ENCODE data around the gene EIF2B4. TPM values are rescaled to one million over a fixed set of nuclear protein-coding genes. Genes with fewer than 3 reads are reported as not detected.

Gene EIF2B4
- total RNA-seq, 1 experiment from 2014 or later, result 67.2 TPM

GRCh38 chr2:27376151-27376865 is 6.2 kb upstream of the EIF2B4 start:
- Histone ChIP-seq H3K23me2 (ENCODE audit: insufficient read length, low read depth, low read length, poor library complexity, severe bottlenecking) (peaks cover 14% of the 10 kb centered on the region), H3T11ph (ENCODE audit: low read length) (no peak overlapping the region), H3K9ac (ENCODE audit: extremely low read depth, insufficient read length, low read length) (no peak overlapping the region), H3K79me1 (ENCODE audit: insufficient read depth, low read depth, low read length, poor library complexity, severe bottlenecking) (peaks cover 3% of the 10 kb centered on the region), H3K18ac (ENCODE audit: insufficient read length, low read depth, low read length) (no peak overlapping the region), H2BK12ac (ENCODE audit: insufficient read length, low read depth, low read length) (no peak overlapping the region), H4K20me1 (ENCODE audit: control insufficient read depth, insufficient read depth, insufficient read length) (no peaks in the 10 kb centered on the region), H4K5ac (ENCODE audit: insufficient read length, low read depth, low read length) (no peak overlapping the region), H2BK15ac (ENCODE audit: low read depth, low read length) (no peak overlapping the region), H4K8ac (replicated peaks; ENCODE audit: insufficient read length, low read depth, low read length) (no peak overlapping the region), H3K9me3 (ENCODE audit: control insufficient read depth, low read depth, low read length) (no peaks in the 10 kb centered on the region), H3K23ac (ENCODE audit: insufficient read length, low read depth, low read length) (no peak overlapping the region), H3K4ac (ENCODE audit: low read depth, low read length) (no peak overlapping the region), H3K27me3 (ENCODE audit: insufficient read depth, low read length) (no peaks in the 10 kb centered on the region), H3K56ac (ENCODE audit: insufficient read length, low read depth, low read length) (no peak overlapping the region), H2AFZ (ENCODE audit: low read length) (no peak overlapping the region), H2BK120ac (ENCODE audit: low read depth, low read length, poor library complexity, severe bottlenecking) (no peak overlapping the region), H2AK5ac (ENCODE audit: insufficient read length, low read length) (no peak overlapping the region), H3K27ac (ENCODE audit: insufficient read length, low read depth, low read length) (no peak overlapping the region), H4K91ac (ENCODE audit: insufficient read length, low read depth, low read length) (no peak overlapping the region), H3K14ac (ENCODE audit: insufficient read depth, low read length) (no peak overlapping the region), H2BK5ac (ENCODE audit: insufficient read length, low read length) (no peak overlapping the region), H2BK20ac (ENCODE audit: low read depth, low read length, poor library complexity, severe bottlenecking) (no peak overlapping the region), H3K79me2 (ENCODE audit: insufficient read depth, low read length) (peaks cover 3% of the 10 kb centered on the region; the same call in 1 of the 2 replicates), H3K4me2 (ENCODE audit: insufficient read depth, insufficient read length, low read length) (no peak overlapping the region), H3K4me1 (ENCODE audit: insufficient read depth, low read length) (peaks cover 3% of the 10 kb centered on the region; the same call in 1 of the 2 replicates)
- Mint-ChIP-seq H3K27me3 (ENCODE audit: low read depth) (peaks cover 1% of the 10 kb centered on the region; the same call in 1 of the 2 replicates), H3K27ac (peak overlapping the region in 1 of 3 experiments; percentile 57; a peak in 1 of 7 replicates), H3K36me3 (ENCODE audit: insufficient read depth in 1 of 3, low read depth in 3 of 3) (peaks cover 44 to 81% (median 73%) of the 10 kb centered on the region in 3 experiments; a peak in 6 of 7 replicates), H3K4me1 (peaks cover 26% of the 10 kb centered on the region in 2 experiments), H3K4me3 (no peak overlapping the region; a peak in 1 of 5 replicates), H3K9me3 (no peaks in the 10 kb centered on the region)
- no peak for DNase-seq
- TF ChIP-seq CTCF (conservative IDR thresholded peaks at IDR 0.05), result no peak
- WGBS (ENCODE audit: extremely low coverage, insufficient read length, low lambda C conversion rate), result no CpG with 5 or more reads among the region's 16 CpGs
